OCI-LY3 (cell line): ENCODE measurements around the gene FSTL4.

Source experiments
- H2AFZ ChIP-seq: fragments of 200-600, 300-600 bp; shearing (Covaris generic); 2 replicates; pipeline ENCODE4 v1.6.0; 2014; ENCODE audit warnings: antibody characterized with exemption, low read depth, low read length
- H3K27ac ChIP-seq: fragments of 200-600, 300-600 bp; sonication (generic); 2 replicates; pipeline ENCODE4 v1.5.1; 2014; ENCODE audit warnings: mild to moderate bottlenecking, low read length, moderate library complexity, mixed read lengths
- H3K27me3 ChIP-seq: fragments of 200-600, 300-600 bp; sonication (generic); 2 replicates; pipeline ENCODE4 v1.6.1; 2014; ENCODE audit warnings: low read depth, low read length, mixed read lengths
- H3K36me3 ChIP-seq: fragments of 200-600, 300-600 bp; sonication (generic); replicated peaks from 2 replicates; pipeline ENCODE3; 2014; ENCODE audit warnings: low read depth, low read length, mixed read lengths
- H3K4me1 ChIP-seq: fragments of 300-600, 200-600 bp; sonication (generic); 2 replicates; pipeline ENCODE4 v1.6.1; 2014; ENCODE audit warnings: low read length, mixed read lengths
- H3K4me2 ChIP-seq: fragments of 200-600, 300-600 bp; sonication (generic); 2 replicates; pipeline ENCODE4 v1.6.1; 2014; ENCODE audit warnings: low read length, mixed read lengths
- H3K4me3 ChIP-seq: fragments of 300-600, 200-600 bp; sonication (generic); 2 replicates; pipeline ENCODE4 v1.5.1; 2014; ENCODE audit warnings: antibody characterized with exemption, mild to moderate bottlenecking, low read length, moderate library complexity
- H3K79me2 ChIP-seq: fragments of 300-600, 200-600 bp; shearing (Covaris generic); 2 replicates; pipeline ENCODE4 v1.6.1; 2014; ENCODE audit warnings: mild to moderate bottlenecking, low read length, mixed read lengths
- H3K9ac ChIP-seq: fragments of 300-600, 200-600 bp; shearing (Covaris generic); 2 replicates; pipeline ENCODE4 v1.6.0; 2014; ENCODE audit warnings: mild to moderate bottlenecking, low read length, moderate library complexity
- H3K9me3 ChIP-seq: fragments of 200-600, 300-600 bp; shearing (Covaris generic); 2 replicates; pipeline ENCODE4 v1.6.1; 2014; ENCODE audit warnings: low read length, mixed read lengths; ENCODE audit not compliant: insufficient read depth
- H4K20me1 ChIP-seq: fragments of 200-600, 300-600 bp; sonication (generic); 2 replicates; pipeline ENCODE4 v1.6.1; 2016; ENCODE audit warnings: low read length, mixed read lengths; ENCODE audit not compliant: insufficient read depth
- CTCF ChIP-seq: fragments of 200-600, 300-600 bp; sonication (generic); IDR thresholded peaks from 2 replicates; pipeline ENCODE4 v1.5.1; 2014; ENCODE audit warnings: antibody characterized with exemption, low read length, low read depth
- EZH2phosphoT487 ChIP-seq: fragments of 200-600 bp; shearing (Covaris generic); IDR thresholded peaks from 2 replicates; pipeline ENCODE4 v1.6.1; 2018; ENCODE audit warnings: antibody characterized with exemption, mixed run types, low read depth

Gene FSTL4

GRCh38 chr5:133284306-133284705 is 328.0 kb downstream of the FSTL4 start:
- no peak overlapping the region for H2AFZ ChIP-seq
- no peaks in the 10 kb centered on the region for H3K36me3 ChIP-seq
- no peaks in the 10 kb centered on the region for H3K79me2 ChIP-seq
- TF ChIP-seq EZH2phosphoT487 = no peak
- no peak for TF ChIP-seq CTCF
- no peak overlapping the region for H3K9ac ChIP-seq
- no peak overlapping the region for H3K4me3 ChIP-seq
- H3K27me3 ChIP-seq = no peaks in the 10 kb centered on the region
- no peak overlapping the region for H3K27ac ChIP-seq
- no peaks in the 10 kb centered on the region for H4K20me1 ChIP-seq
- H3K4me1 ChIP-seq = no peaks in the 10 kb centered on the region
- H3K9me3 ChIP-seq = no peaks in the 10 kb centered on the region
- H3K4me2 ChIP-seq = no peak overlapping the region

- Histone ChIP-seq H3K9me3 (no peaks in the 10 kb centered on the region), H3K4me3 (no peak overlapping the region), H3K79me2 (no peaks in the 10 kb centered on the region), H3K27me3 (no peaks in the 10 kb centered on the region), H3K4me2 (no peak overlapping the region), H3K36me3 (no peaks in the 10 kb centered on the region), H4K20me1 (no peaks in the 10 kb centered on the region), H2AFZ (no peak overlapping the region), H3K9ac (no peak overlapping the region), H3K27ac (no peak overlapping the region), H3K4me1 (no peaks in the 10 kb centered on the region)
- TF ChIP-seq EZH2phosphoT487 = no peak
- no peak for TF ChIP-seq CTCF
These were observed 334.0 kb downstream of the FSTL4 start for GRCh38 chr5:133278317-133278716.

- Histone ChIP-seq H3K4me2 (no peak overlapping the region), H4K20me1 (no peaks in the 10 kb centered on the region), H3K9ac (no peak overlapping the region), H3K4me1 (no peaks in the 10 kb centered on the region; the same call in 1 of the 2 replicates), H3K4me3 (no peak overlapping the region), H3K27ac (no peak overlapping the region), H3K9me3 (no peaks in the 10 kb centered on the region), H2AFZ (no peak overlapping the region), H3K27me3 (no peaks in the 10 kb centered on the region), H3K79me2 (no peaks in the 10 kb centered on the region), H3K36me3 (no peaks in the 10 kb centered on the region)
- TF ChIP-seq EZH2phosphoT487 (no peak), CTCF (no peak)
These were observed 334.6 kb downstream of the FSTL4 start for GRCh38 chr5:133277744-133278143.

- Histone ChIP-seq H3K4me3 (no peak overlapping the region), H2AFZ (no peak overlapping the region), H3K27me3 (no peaks in the 10 kb centered on the region), H3K4me2 (no peak overlapping the region), H3K9me3 (no peaks in the 10 kb centered on the region), H4K20me1 (no peaks in the 10 kb centered on the region), H3K36me3 (no peaks in the 10 kb centered on the region), H3K9ac (no peak overlapping the region), H3K79me2 (no peaks in the 10 kb centered on the region), H3K27ac (no peak overlapping the region), H3K4me1 (no peaks in the 10 kb centered on the region; the same call in 1 of the 2 replicates)
- TF ChIP-seq CTCF (no peak), EZH2phosphoT487 (no peak)
These were observed 336.2 kb downstream of the FSTL4 start for GRCh38 chr5:133276171-133276570.
